ENCODE measurements around the gene KLF18. TPM values are rescaled to one million over a fixed set of nuclear protein-coding genes. Genes with fewer than 3 reads are reported as not detected.
A peak's percentile ranks its signal among the peaks of the same experiment; 100 is the strongest.

KLF18 gene
- 0.05 to 0.09 TPM (median 0.09 TPM) in 3 replicates for total RNA-seq (2021)
- percentile 14 among the genes with signal in this experiment for Bru-seq, nascent RNA
- long read RNA-seq, experiment 1 = 0 reads
- long read RNA-seq, experiment 2 = 0 reads
- long read RNA-seq, experiment 3 = 0 reads

GRCh38 chr1:44141531-44141930, at the start of gene KLF18:
TSS of gene KLF18 (minus strand) at chr1:44141631. CDS start at chr1:44141631, 0 bp downstream.
- Mint-ChIP-seq H3K27ac (no peak within 1 kb of the TSS), H3K4me3 (no peak within 1 kb of the TSS), H3K27me3 (ENCODE audit: low read depth) (peaks cover 19% of the 10 kb centered on the region), H3K36me3 (peaks cover 10% of the 10 kb centered on the region), H3K4me1 (no peaks in the 10 kb centered on the region), H3K9me3 (peaks cover 24% of the 10 kb centered on the region)
- POLR2A ChIA-PET = no interaction called here
- TF ChIP-seq ATF6 (CRISPR knock-in tag; IDR thresholded peaks at IDR 0.05) = no peak
- no peak for TF ChIP-seq ZNF416 (CRISPR knock-in tag; IDR thresholded peaks at IDR 0.05)
- TF ChIP-seq NFATC4 (CRISPR knock-in tag; IDR thresholded peaks at IDR 0.05) = no peak
- TF ChIP-seq ZNF232 (CRISPR knock-in tag; IDR thresholded peaks at IDR 0.05) = no peak
- DNase-seq (ENCODE audit: low spot score) (no peak), ATAC-seq (no peak)
- CTCF ChIA-PET = interaction anchor here (2.1 kb wide), 1 partner anchor 38 kb away, joined by 8 read pairs; no protein-coding TSS in a partner anchor

- POLR2A ChIA-PET = no interaction called here
- Mint-ChIP-seq H3K27me3 (ENCODE audit: low read depth) (peaks cover 15% of the 10 kb centered on the region), H3K36me3 (peaks cover 35% of the 10 kb centered on the region), H3K4me1 (no peaks in the 10 kb centered on the region), H3K4me3 (no peak overlapping the region), H3K27ac (no peak overlapping the region), H3K9me3 (peaks cover 43% of the 10 kb centered on the region)
- CTCF ChIA-PET = no interaction called here
- TF ChIP-seq SMAD3 (CRISPR knock-in tag; IDR thresholded peaks at IDR 0.05; ENCODE audit: borderline replicate concordance) (no peak), E2F1 (CRISPR knock-in tag; IDR thresholded peaks at IDR 0.05) (no peak), GTF2I (CRISPR knock-in tag; conservative IDR thresholded peaks at IDR 0.05) (no peak), ZBTB43 (CRISPR knock-in tag; IDR thresholded peaks at IDR 0.05) (no peak), SP1 (CRISPR knock-in tag; conservative IDR thresholded peaks at IDR 0.05) (no peak), ZBTB21 (CRISPR knock-in tag; IDR thresholded peaks at IDR 0.05; ENCODE audit: borderline replicate concordance) (no peak), KAT7 (CRISPR knock-in tag; IDR thresholded peaks at IDR 0.05; ENCODE audit: borderline replicate concordance) (no peak), ZNF317 (CRISPR knock-in tag; IDR thresholded peaks at IDR 0.05; ENCODE audit: borderline replicate concordance, low read depth) (no peak), FOXK1 (CRISPR knock-in tag; IDR thresholded peaks at IDR 0.05) (no peak), ELF4 (CRISPR knock-in tag; IDR thresholded peaks at IDR 0.05; ENCODE audit: low read depth) (no peak), USF1 (CRISPR knock-in tag; IDR thresholded peaks at IDR 0.05) (no peak), RORB (CRISPR knock-in tag; IDR thresholded peaks at IDR 0.05) (no peak), FOXJ3 (CRISPR knock-in tag; IDR thresholded peaks at IDR 0.05; ENCODE audit: borderline replicate concordance) (no peak)
- DNase-seq (ENCODE audit: low spot score) (no peak), ATAC-seq (no peak)
Measured at GRCh38 chr1:44174630-44175029, 33.2 kb upstream of the KLF18 start.

GRCh38 chr1:44170281-44170823, 28.9 kb upstream of the KLF18 start:
- Mint-ChIP-seq H3K4me1 (no peaks in the 10 kb centered on the region), H3K27ac (no peak overlapping the region), H3K4me3 (no peak overlapping the region), H3K36me3 (peaks cover 23% of the 10 kb centered on the region), H3K9me3 (peaks cover 31% of the 10 kb centered on the region), H3K27me3 (ENCODE audit: low read depth) (peaks cover 15% of the 10 kb centered on the region)
- peak; percentile 52 for ATAC-seq
- no peak for TF ChIP-seq ATF3 (CRISPR knock-in tag; conservative IDR thresholded peaks at IDR 0.05)
- CTCF ChIA-PET = interaction anchor here (1.0 to 2.3 kb wide), 10 partner anchors 9 to 122 kb away, joined by 3 to 12 read pairs (median 4); partner anchors contain the start of gene DMAP1
- POLR2A ChIA-PET = interaction anchor here (0.6 kb wide), 1 partner anchor 289 kb away, joined by 8 read pairs; no protein-coding TSS in a partner anchor
- DNase-seq (ENCODE audit: low spot score) = no peak

Measured in WTC11 (cell line).